Adrenal gland (tissue), 12 donors: ENCODE results near the gene MEGF11. TPM values are rescaled to one million over a fixed set of nuclear protein-coding genes. Genes with fewer than 3 reads are reported as not detected.

Experiments
- DNase-seq, 7 donors: peaks; one replicate each; pipeline ENCODE4 v3.0.0-alpha.2; 2019 to 2020
- H3K27ac ChIP-seq, 5 donors: fragments of 200-600 bp; sonication (generic) in 4 of 5; 1 replicate in 3 of 5; 2 replicates in 2 of 5; pipeline versions ENCODE4 v1.5.1 to v1.8.0; 2016 to 2020; ENCODE audit warnings: mild to moderate bottlenecking in 1 of 5
- H3K27me3 ChIP-seq: fragments of 200-600 bp; 2 replicates; pipeline ENCODE4 v1.8.0; 2021
- H3K36me3 ChIP-seq, 2 donors: fragments of 200-600 bp; replicated peaks in 1 of 2; 1 replicate in 1 of 2; 2 replicates in 1 of 2; pipeline versions ENCODE4 v1.5.1 to v1.8.0; 2018 to 2022
- H3K4me1 ChIP-seq, 2 donors: fragments of 200-600 bp; replicated peaks in 1 of 2; 1 replicate in 1 of 2; 2 replicates in 1 of 2; pipeline versions ENCODE4 v1.5.1 to v1.8.0; 2018 to 2021
- H3K4me3 ChIP-seq, 4 donors: fragments of 200-600 bp; sonication (generic) in 3 of 4; one replicate each; pipeline ENCODE4 v1.5.1; 2016 to 2018
- H3K9me3 ChIP-seq, 3 donors: fragments of 200-600 bp; sonication (generic) in 1 of 3; replicated peaks in 1 of 3; 1 replicate in 2 of 3; 2 replicates in 1 of 3; pipeline versions ENCODE4 v1.5.1 to v1.8.0; 2016 to 2021
- CTCF ChIP-seq, 6 experiments: fragments of 450-650 bp in 4 of 6; fragments of 200-600 bp in 2 of 6; sonication (generic) in 1 of 6; IDR thresholded peaks; 1 replicate in 5 of 6; 2 replicates in 1 of 6; pipeline versions ENCODE4 v1.5.1 to v1.8.0; 2016 to 2021; ENCODE audit warnings: antibody characterized with exemption in 6 of 6, mild to moderate bottlenecking in 2 of 6, moderate library complexity in 1 of 6
- POLR2A ChIP-seq, 2 donors: fragments of 450-650 bp; IDR thresholded peaks; one replicate each; pipeline ENCODE4 v1.6.1; 2017; ENCODE audit warnings: antibody characterized with exemption in 2 of 2, mild to moderate bottlenecking in 2 of 2, moderate library complexity in 1 of 2
- WGBS, 4 donors: extraction: QIAGEN DNeasy Blood & Tissue Kit in 2 of 4; methylation state at CpG; one replicate each; pipeline versions ENCODE4 v1.1.5 to v1.1.7; 2013 to 2017; 5-methylcytosine and 5-hydroxymethylcytosine counted together
- intact Hi-C, 2 donors: fragments of 100-400 bp; cut with DNase I; formaldehyde crosslinking; loops; one replicate each; pipeline versions ENCODE4 v1.14.1 to v1.15.0; 2022 to 2023
- polyA plus RNA-seq, 3 donors: library from polyadenylated mRNA; stranded (reverse); fragments of 200-250 nt in 2 of 3; fragments of 350-450 nt in 1 of 3; fragmentation: Illumina TruSeq in 1 of 3; extraction: RNeasy Lipid Tissue Mini Kit (QIAGEN cat#74804) in 1 of 3; gene quantifications; one replicate each; pipeline ENCODE4 v1.2.3, GENCODE V29; 2013 to 2014
- total RNA-seq, 9 donors: library from RNA; depleted of rRNA in 4 of 9; stranded (reverse); fragments of >200 nt in 4 of 9; fragments of 120-200 nt in 1 of 9; fragmentation: NEBNext Ultra II Directional in 1 of 9; extraction: Animal tissue kit (Norgen Biotek cat#: 25700) in 1 of 9; gene quantifications; one replicate each; pipeline versions ENCODE4 v1.1.0 to v1.2.4, GENCODE V29; 2013 to 2023
- donor health status: healthy with polysubstance abuse.
- donor health status: Bipolar disorder and iron deficiency.
- donor health status: DM: yes; HTN: yes; CAD: no.
- donor health status: DM: no; HTN: no; CAD: no.
- donor health status: DM: no; HTN: no; CAD: no.
- donor health status: DM: yes; HTN: yes; CAD: no.

Gene MEGF11
- total and polyA plus RNA-seq, 12 donors = 0.04 to 0.98 (median 0.14) TPM; not detected in 5

DNA sequence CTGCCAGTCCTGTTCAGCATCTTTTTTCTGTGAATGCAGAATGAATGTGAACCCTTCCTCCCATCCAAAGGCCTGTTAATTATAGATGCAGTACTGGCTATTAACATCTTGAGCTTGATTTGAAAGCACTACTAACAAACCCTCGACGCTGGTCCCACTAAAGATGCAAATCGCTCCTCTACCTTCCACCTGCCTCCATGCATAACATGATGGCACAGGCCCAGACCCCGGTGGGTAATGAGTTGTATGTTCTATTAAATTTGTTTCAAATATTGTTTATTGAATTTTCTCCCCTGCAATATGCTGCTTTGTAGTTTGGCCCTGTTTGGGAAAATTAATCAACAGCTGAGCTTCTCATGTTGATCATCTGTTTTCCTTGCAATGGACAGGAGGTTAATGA, 314.9 kb downstream of the MEGF11 start:
- DNase-seq = no peak
- H3K36me3 ChIP-seq = no peaks in the 10 kb centered on the region
- H3K27ac ChIP-seq = no peak overlapping the region
- TF ChIP-seq POLR2A (IDR thresholded peaks at IDR 0.05) (no peak), CTCF (IDR thresholded peaks at IDR 0.05) (no peak)
- no peaks in the 10 kb centered on the region for H3K27me3 ChIP-seq
- peaks cover 0 to 7% of the 10 kb centered on the region in 2 donors for H3K4me1 ChIP-seq
- no peaks in the 10 kb centered on the region for H3K9me3 ChIP-seq
- H3K4me3 ChIP-seq = no peak overlapping the region
- WGBS, 4 donors = 87 to 96% (median 90%) methylated on average over 4 of the region's 4 CpGs
- intact Hi-C loops = no loop called here

DNA sequence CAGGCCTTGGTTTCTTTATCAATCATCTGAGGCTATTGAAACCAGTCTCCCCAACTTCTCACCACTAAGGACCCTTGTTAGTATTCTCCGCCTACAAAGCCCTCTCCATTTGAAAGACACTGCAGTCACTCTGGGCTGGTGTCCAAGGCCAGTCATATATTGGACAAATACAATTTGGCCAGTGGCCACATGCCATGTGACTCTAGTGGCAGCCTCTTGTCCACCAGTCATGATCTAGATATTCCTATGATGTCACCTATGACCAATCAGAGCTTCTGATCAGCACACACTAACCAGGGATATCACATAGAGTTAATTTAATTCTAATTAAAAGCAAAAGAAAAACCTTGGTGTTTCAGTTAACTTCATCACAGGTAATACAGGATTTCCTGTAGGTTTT, 316.1 kb downstream of the MEGF11 start:
- H3K4me3 ChIP-seq = no peak overlapping the region
- 82 to 96% (median 94%) methylated on average over 1 of the region's 1 CpG for WGBS, 4 donors
- DNase-seq = peak; percentile 44 to 87 (median 75)
- TF ChIP-seq CTCF (IDR thresholded peaks at IDR 0.05) = no peak
- TF ChIP-seq POLR2A (IDR thresholded peaks at IDR 0.05) = no peak
- H3K4me1 ChIP-seq = peaks cover 0 to 7% of the 10 kb centered on the region in 2 donors
- H3K27ac ChIP-seq = no peak overlapping the region
- H3K36me3 ChIP-seq = no peaks in the 10 kb centered on the region
- H3K9me3 ChIP-seq = no peaks in the 10 kb centered on the region
- no peaks in the 10 kb centered on the region for H3K27me3 ChIP-seq
- intact Hi-C loops = no loop called here

GRCh38 chr15:65937054-65937453, 316.5 kb downstream of the MEGF11 start:
- TF ChIP-seq POLR2A (IDR thresholded peaks at IDR 0.05) (no peak), CTCF (IDR thresholded peaks at IDR 0.05) (no peak)
- peaks cover 0 to 7% of the 10 kb centered on the region in 2 donors for H3K4me1 ChIP-seq
- 88 to 100% (median 94%) methylated on average over 3 of the region's 3 CpGs for WGBS, 4 donors
- intact Hi-C loops = no loop called here
- H3K27ac ChIP-seq = no peak overlapping the region
- H3K4me3 ChIP-seq = no peak overlapping the region
- no peaks in the 10 kb centered on the region for H3K27me3 ChIP-seq
- H3K36me3 ChIP-seq = no peaks in the 10 kb centered on the region
- no peaks in the 10 kb centered on the region for H3K9me3 ChIP-seq
- DNase-seq = no peak

DNA sequence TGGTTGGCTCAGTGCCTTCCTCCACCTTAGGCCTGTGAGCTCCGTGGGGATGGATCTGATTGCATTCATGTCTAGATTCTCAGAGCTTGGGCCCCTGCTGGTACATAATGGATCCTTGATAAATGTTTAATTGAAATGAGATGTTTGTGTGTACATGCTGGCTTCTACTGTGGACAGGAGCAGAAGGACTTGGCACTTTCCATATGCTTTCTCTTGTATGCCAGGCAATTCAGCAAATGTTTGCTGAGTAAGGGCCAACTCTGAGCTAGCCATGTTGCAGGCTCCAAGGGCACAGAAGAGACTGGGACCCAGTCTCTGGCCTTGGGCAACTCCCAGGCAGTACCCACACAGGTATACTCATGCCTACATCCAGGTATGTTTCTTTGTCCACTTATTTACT, 317.3 kb downstream of the MEGF11 start:
- Histone ChIP-seq H3K4me3 (no peak overlapping the region), H3K4me1 (peaks cover 0 to 11% of the 10 kb centered on the region in 2 donors), H3K9me3 (no peaks in the 10 kb centered on the region), H3K27ac (no peak overlapping the region), H3K36me3 (no peaks in the 10 kb centered on the region), H3K27me3 (no peaks in the 10 kb centered on the region)
- intact Hi-C loops = no loop called here
- no peak for TF ChIP-seq POLR2A (IDR thresholded peaks at IDR 0.05)
- TF ChIP-seq CTCF (IDR thresholded peaks at IDR 0.05) = no peak
- no peak for DNase-seq
- 77 to 80% (median 78%) methylated on average over 1 of the region's 1 CpG for WGBS, 4 donors
